Gastroesophageal sphincter (tissue), 4 donors: Measurements from ENCODE around the gene GRM4. TPM values are rescaled to one million over a fixed set of nuclear protein-coding genes. Genes with fewer than 3 reads are reported as not detected.

Experiments used
- ATAC-seq: fragments of 150-250 bp; one replicate; pipeline ENCODE4 v1.9.1; 2016; ENCODE audit warnings: mild to moderate bottlenecking, moderate library complexity
- H3K27ac ChIP-seq, 4 donors: fragments of 200-600 bp; sonication (generic) in 3 of 4; 1 replicate in 3 of 4; 2 replicates in 1 of 4; pipeline ENCODE4 v1.5.1; 2016 to 2019
- H3K27me3 ChIP-seq: fragments of 200-600 bp; sonication (generic); one replicate; pipeline ENCODE4 v1.5.1; 2019
- H3K36me3 ChIP-seq, 2 donors: fragments of 200-600 bp; sonication (generic); one replicate each; pipeline ENCODE4 v1.5.1; 2019; ENCODE audit warnings: control low read depth in 1 of 2
- H3K4me1 ChIP-seq, 3 donors: fragments of 200-600 bp; sonication (generic); 1 replicate in 2 of 3; 2 replicates in 1 of 3; pipeline ENCODE4 v1.5.1; 2016 to 2019; ENCODE audit warnings: control low read depth in 2 of 3
- H3K4me3 ChIP-seq, 2 donors: fragments of 200-600 bp; sonication (generic); one replicate each; pipeline ENCODE4 v1.5.1; 2019; ENCODE audit warnings: mild to moderate bottlenecking in 1 of 2, moderate library complexity in 1 of 2
- H3K9me3 ChIP-seq, 3 donors: fragments of 200-600 bp; sonication (generic); one replicate each; pipeline ENCODE4 v1.5.1; 2017 to 2019; ENCODE audit warnings: control low read depth in 2 of 3
- EP300 ChIP-seq: sonication (generic); formaldehyde crosslinking; IDR thresholded peaks from one replicate; pipeline ENCODE4 v1.6.1; 2017; ENCODE audit warnings: antibody characterized with exemption, mild to moderate bottlenecking
- POLR2A ChIP-seq, 2 donors: fragments of 450-650 bp; IDR thresholded peaks; one replicate each; pipeline ENCODE4 v1.6.1; 2017; ENCODE audit warnings: antibody characterized with exemption in 2 of 2, mild to moderate bottlenecking in 2 of 2, moderate library complexity in 1 of 2
- POLR2AphosphoS5 ChIP-seq: sonication (generic); formaldehyde crosslinking; IDR thresholded peaks from one replicate; pipeline ENCODE4 v1.6.1; 2017; ENCODE audit warnings: antibody characterized with exemption
- WGBS, 2 donors: methylation state at CpG; one replicate each; pipeline ENCODE4 v1.1.5; 2018; ENCODE audit warnings: low coverage in 1 of 2; 5-methylcytosine and 5-hydroxymethylcytosine counted together
- total RNA-seq, 4 donors: library from RNA; depleted of rRNA; stranded (reverse); fragments of >200 nt; gene quantifications; one replicate each; pipeline ENCODE4 v1.1.0, GENCODE V29; 2016
- TF ChIP-seq, protein P1 (sequence below), 4 experiments: fragments of 200-600 bp in 2 of 4; fragments of 450-650 bp in 2 of 4; sonication (generic) in 1 of 4; IDR thresholded peaks; one replicate each; pipeline ENCODE4 v1.5.1; 2017 to 2019; ENCODE audit warnings: antibody characterized with exemption in 4 of 4, mild to moderate bottlenecking in 2 of 4, moderate library complexity in 2 of 4

Gene GRM4
- total RNA-seq, 4 donors from 2014 or later = not detected

- Histone ChIP-seq H3K4me1 (no peaks in the 10 kb centered on the region), H3K36me3 (no peaks in the 10 kb centered on the region), H3K27me3 (peaks cover 55% of the 10 kb centered on the region), H3K9me3 (no peaks in the 10 kb centered on the region), H3K27ac (no peak overlapping the region), H3K4me3 (no peak overlapping the region)
- 56 to 73% methylated on average over 2 to 9 of the region's 16 CpGs for WGBS, 2 donors
- ATAC-seq = no peak
- no peak for TF ChIP-seq POLR2A (IDR thresholded peaks at IDR 0.05)
- TF ChIP-seq, protein P1, sequence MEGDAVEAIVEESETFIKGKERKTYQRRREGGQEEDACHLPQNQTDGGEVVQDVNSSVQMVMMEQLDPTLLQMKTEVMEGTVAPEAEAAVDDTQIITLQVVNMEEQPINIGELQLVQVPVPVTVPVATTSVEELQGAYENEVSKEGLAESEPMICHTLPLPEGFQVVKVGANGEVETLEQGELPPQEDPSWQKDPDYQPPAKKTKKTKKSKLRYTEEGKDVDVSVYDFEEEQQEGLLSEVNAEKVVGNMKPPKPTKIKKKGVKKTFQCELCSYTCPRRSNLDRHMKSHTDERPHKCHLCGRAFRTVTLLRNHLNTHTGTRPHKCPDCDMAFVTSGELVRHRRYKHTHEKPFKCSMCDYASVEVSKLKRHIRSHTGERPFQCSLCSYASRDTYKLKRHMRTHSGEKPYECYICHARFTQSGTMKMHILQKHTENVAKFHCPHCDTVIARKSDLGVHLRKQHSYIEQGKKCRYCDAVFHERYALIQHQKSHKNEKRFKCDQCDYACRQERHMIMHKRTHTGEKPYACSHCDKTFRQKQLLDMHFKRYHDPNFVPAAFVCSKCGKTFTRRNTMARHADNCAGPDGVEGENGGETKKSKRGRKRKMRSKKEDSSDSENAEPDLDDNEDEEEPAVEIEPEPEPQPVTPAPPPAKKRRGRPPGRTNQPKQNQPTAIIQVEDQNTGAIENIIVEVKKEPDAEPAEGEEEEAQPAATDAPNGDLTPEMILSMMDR (IDR thresholded peaks at IDR 0.05) = no peak
- no peak for TF ChIP-seq EP300
- no peak for TF ChIP-seq POLR2AphosphoS5
Measured at GRCh38 chr6:33978412-33979150, 167.3 kb downstream of the GRM4 start.

DNA sequence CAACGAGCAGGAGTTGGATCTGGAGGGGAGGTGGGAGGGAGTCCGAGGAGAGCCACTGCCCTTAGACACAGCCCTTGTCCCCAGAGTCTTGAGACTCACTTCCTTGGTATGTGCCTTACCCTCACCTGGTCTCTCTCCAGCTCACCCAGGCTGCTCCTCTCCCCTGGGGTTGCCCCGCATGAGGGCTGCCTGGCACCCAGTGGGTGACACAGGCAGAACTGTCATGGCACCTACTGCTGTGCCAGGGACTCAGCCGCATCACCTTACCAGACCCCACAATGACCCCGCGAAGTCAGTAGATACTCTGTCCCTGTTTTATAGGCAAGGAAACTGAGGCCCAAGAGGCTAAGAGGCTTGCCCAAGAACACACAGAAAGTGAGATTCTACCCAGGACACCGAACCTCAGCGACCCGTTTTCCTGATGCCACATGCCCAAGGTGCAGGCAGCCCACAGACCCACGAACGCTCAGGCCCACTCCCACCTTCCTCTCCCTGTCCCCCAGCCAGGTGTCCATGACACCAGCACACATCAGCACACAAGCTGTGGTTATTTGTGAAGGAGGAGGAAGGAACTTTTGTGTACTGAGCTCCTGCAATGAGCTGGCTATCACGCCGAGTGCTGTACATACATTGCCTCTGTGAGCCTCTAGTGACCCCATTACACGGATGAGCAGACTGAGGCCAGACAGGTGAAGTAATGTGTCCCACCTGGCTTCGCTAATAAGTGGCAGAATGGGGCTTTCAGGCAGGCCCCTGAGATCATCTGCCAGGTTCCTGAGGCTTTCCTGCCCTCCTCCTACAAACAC lies 168.1 kb downstream of the GRM4 start:
- no peak for ATAC-seq
- no peak overlapping the region for H3K4me3 ChIP-seq
- H3K9me3 ChIP-seq = peaks cover 0 to 4% (median 0%) of the 10 kb centered on the region in 3 donors
- TF ChIP-seq POLR2A (IDR thresholded peaks at IDR 0.05) = no peak
- TF ChIP-seq POLR2AphosphoS5 = no peak
- no peak for TF ChIP-seq EP300
- TF ChIP-seq, protein P1 (IDR thresholded peaks at IDR 0.05) = no peak
- WGBS, 2 donors = 71 to 78% methylated on average over 4 to 7 of the region's 15 CpGs
- H3K27me3 ChIP-seq = peaks cover 54% of the 10 kb centered on the region
- H3K4me1 ChIP-seq = no peaks in the 10 kb centered on the region
- H3K36me3 ChIP-seq = no peaks in the 10 kb centered on the region
- H3K27ac ChIP-seq = no peak overlapping the region

GRCh38 chr6:33976437-33977360 lies 169.2 kb downstream of the GRM4 start:
- H3K27ac ChIP-seq = no peak overlapping the region
- peaks cover 65% of the 10 kb centered on the region for H3K27me3 ChIP-seq
- WGBS, 2 donors = 85 to 87% methylated on average over 6 of the region's 9 CpGs
- H3K4me3 ChIP-seq = no peak overlapping the region
- H3K4me1 ChIP-seq = no peaks in the 10 kb centered on the region
- peaks cover 0 to 15% (median 0%) of the 10 kb centered on the region in 3 donors for H3K9me3 ChIP-seq
- TF ChIP-seq EP300 (no peak), POLR2AphosphoS5 (no peak), POLR2A (IDR thresholded peaks at IDR 0.05) (no peak)
- TF ChIP-seq, protein P1 (IDR thresholded peaks at IDR 0.05) = no peak
- H3K36me3 ChIP-seq = no peaks in the 10 kb centered on the region
- ATAC-seq = no peak

DNA sequence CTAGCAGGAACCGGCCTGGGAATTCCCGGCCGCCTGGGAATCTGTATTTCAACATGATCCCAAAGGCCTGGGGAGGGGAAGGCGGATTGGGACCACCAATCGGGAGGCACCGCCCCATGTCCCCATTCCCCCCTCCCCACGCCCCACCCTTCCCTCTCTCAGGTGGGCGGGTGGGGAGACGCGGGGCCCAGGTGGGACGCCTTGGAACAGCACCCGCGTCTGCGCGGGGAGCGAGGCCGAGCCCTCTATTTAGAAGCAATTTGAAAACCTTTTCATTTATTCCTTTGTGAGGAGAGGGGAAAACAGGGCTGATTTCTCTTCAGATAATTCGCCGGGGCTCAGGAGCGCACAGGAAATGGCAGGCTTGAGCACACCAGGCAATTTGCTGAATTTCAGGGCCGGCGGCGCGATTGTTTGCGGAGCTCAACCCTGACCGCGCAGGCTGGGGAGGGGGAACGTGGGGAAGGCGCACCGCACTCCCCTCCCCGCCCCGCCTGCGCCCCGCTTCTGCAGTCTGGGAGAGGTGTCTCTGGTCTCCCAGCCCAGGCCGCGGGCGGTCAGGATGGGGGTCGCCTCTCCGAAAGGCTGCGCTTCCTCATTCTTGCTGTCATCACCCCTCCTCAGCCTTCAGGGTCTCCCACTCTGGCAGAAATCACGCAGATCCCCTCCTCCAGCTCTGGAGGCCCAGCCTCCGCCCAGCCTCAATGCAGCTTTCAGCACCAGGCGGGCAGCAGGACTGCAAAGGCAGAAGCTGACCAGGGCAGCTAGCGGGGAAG lies 170.0 kb downstream of the GRM4 start:
- no peak for ATAC-seq
- Histone ChIP-seq H3K36me3 (no peaks in the 10 kb centered on the region), H3K4me3 (no peak overlapping the region), H3K27me3 (peaks cover 69% of the 10 kb centered on the region), H3K4me1 (no peaks in the 10 kb centered on the region), H3K27ac (no peak overlapping the region), H3K9me3 (peaks cover 0 to 18% (median 0%) of the 10 kb centered on the region in 3 donors)
- TF ChIP-seq EP300 = no peak
- 9 to 27% methylated on average over 5 to 19 of the region's 44 CpGs for WGBS, 2 donors
